ENCODE measurements around the gene HOTAIR. TPM values are rescaled to one million over a fixed set of nuclear protein-coding genes. Genes with fewer than 3 reads are reported as not detected.

HOTAIR gene
- total RNA-seq, 4 donors from 2014 or later, result 0.31 TPM; not detected in 3

- H3K4me1 ChIP-seq, result peaks cover 0 to 40% (median 23%) of the 10 kb centered on the region in 3 donors
- no peak overlapping the region for H3K27ac ChIP-seq
- H3K27me3 ChIP-seq, result peaks cover 100% of the 10 kb centered on the region
- 23 to 80% methylated on average over 2 of the region's 7 CpGs for WGBS, 2 donors (ENCODE audit: low coverage in 1 of 2)
- H3K36me3 ChIP-seq, result no peaks in the 10 kb centered on the region
- no peaks in the 10 kb centered on the region for H3K9me3 ChIP-seq
- no peak overlapping the region for H3K4me3 ChIP-seq
- TF ChIP-seq POLR2AphosphoS5 (IDR thresholded peaks at IDR 0.05) (no peak), POLR2A (IDR thresholded peaks at IDR 0.05) (no peak), CTCF (IDR thresholded peaks at IDR 0.05) (no peak), EP300 (IDR thresholded peaks at IDR 0.05) (no peak)
- ATAC-seq, result no peak
Measured at GRCh38 chr12:53992377-53992889, 17.7 kb upstream of the HOTAIR start.

GRCh38 chr12:53991077-53991460 is 16.3 kb upstream of the HOTAIR start:
- peaks cover 100% of the 10 kb centered on the region for H3K27me3 ChIP-seq
- H3K9me3 ChIP-seq, result no peaks in the 10 kb centered on the region
- ATAC-seq, result no peak
- WGBS, 2 donors (ENCODE audit: low coverage in 1 of 2), result 0% methylated on average over 3 to 4 of the region's 8 CpGs
- no peak overlapping the region for H3K27ac ChIP-seq
- peaks cover 0 to 38% (median 26%) of the 10 kb centered on the region in 3 donors for H3K4me1 ChIP-seq
- TF ChIP-seq CTCF (IDR thresholded peaks at IDR 0.05) (no peak), POLR2A (IDR thresholded peaks at IDR 0.05) (no peak), POLR2AphosphoS5 (IDR thresholded peaks at IDR 0.05) (no peak), EP300 (IDR thresholded peaks at IDR 0.05) (no peak)
- H3K36me3 ChIP-seq, result no peaks in the 10 kb centered on the region
- H3K4me3 ChIP-seq, result no peak overlapping the region

- Histone ChIP-seq H3K27me3 (peaks cover 100% of the 10 kb centered on the region), H3K4me1 (peaks cover 0 to 38% (median 26%) of the 10 kb centered on the region in 3 donors), H3K9me3 (no peaks in the 10 kb centered on the region), H3K36me3 (no peaks in the 10 kb centered on the region), H3K4me3 (no peak overlapping the region), H3K27ac (no peak overlapping the region)
- ATAC-seq, result no peak
- 3 to 10% methylated on average over 10 to 11 of the region's 27 CpGs for WGBS, 2 donors (ENCODE audit: low coverage in 1 of 2)
- TF ChIP-seq EP300 (IDR thresholded peaks at IDR 0.05), result no peak
- TF ChIP-seq POLR2A (IDR thresholded peaks at IDR 0.05), result no peak
- no peak for TF ChIP-seq CTCF (IDR thresholded peaks at IDR 0.05)
- TF ChIP-seq POLR2AphosphoS5 (IDR thresholded peaks at IDR 0.05), result no peak
Measured at GRCh38 chr12:53990311-53991076, 15.7 kb upstream of the HOTAIR start.

GRCh38 chr12:53989227-53990113 is 14.7 kb upstream of the HOTAIR start:
- peaks cover 100% of the 10 kb centered on the region for H3K27me3 ChIP-seq
- TF ChIP-seq POLR2A (IDR thresholded peaks at IDR 0.05), result no peak
- TF ChIP-seq CTCF (IDR thresholded peaks at IDR 0.05), result no peak
- no peak for TF ChIP-seq POLR2AphosphoS5 (IDR thresholded peaks at IDR 0.05)
- no peak for TF ChIP-seq EP300 (IDR thresholded peaks at IDR 0.05)
- no peaks in the 10 kb centered on the region for H3K36me3 ChIP-seq

More at GRCh38 chr12:53989227-53990113, 14.7 kb upstream of the HOTAIR start:
- H3K27ac ChIP-seq, result no peak overlapping the region
- no peak for ATAC-seq
- H3K4me3 ChIP-seq, result no peak overlapping the region
- H3K9me3 ChIP-seq, result no peaks in the 10 kb centered on the region
- WGBS, 2 donors (ENCODE audit: low coverage in 1 of 2), result 7 to 8% methylated on average over 24 to 28 of the region's 28 CpGs
- peaks cover 0 to 38% (median 22%) of the 10 kb centered on the region in 3 donors for H3K4me1 ChIP-seq
